ENCODE data around the gene ARVCF.

ARVCF gene

GRCh38 chr22:20064545-20065262, 48.1 kb upstream of the ARVCF start:
- TF ChIP-seq EZH2 (IDR thresholded peaks at IDR 0.05; ENCODE audit: borderline replicate concordance, low read length) (no peak), CTCF (IDR thresholded peaks at IDR 0.05; ENCODE audit: low read length) (no peak)
- Histone ChIP-seq H3K9me3 (ENCODE audit: low read length) (no peaks in the 10 kb centered on the region), H2AFZ (ENCODE audit: low read length) (no peak overlapping the region), H3F3A (ENCODE audit: insufficient read depth, low read length) (no peaks in the 10 kb centered on the region), H3K36me3 (ENCODE audit: insufficient read depth, low read length) (peaks cover 11% of the 10 kb centered on the region; the same call in 1 of the 2 replicates), H3K9ac (ENCODE audit: low read length) (no peak overlapping the region), H3K4me2 (ENCODE audit: low read length) (no peak overlapping the region), H3K9me2 (ENCODE audit: low read depth, low read length) (no peaks in the 10 kb centered on the region), H3K4me1 (ENCODE audit: insufficient read depth, low read length, severe bottlenecking) (no peaks in the 10 kb centered on the region), H3K27me3 (ENCODE audit: insufficient read depth, low read length) (no peaks in the 10 kb centered on the region), H3K79me2 (ENCODE audit: insufficient read depth, low read length) (no peaks in the 10 kb centered on the region), H4K20me1 (ENCODE audit: insufficient read depth, low read length) (no peaks in the 10 kb centered on the region), H3K4me3 (ENCODE audit: low read depth, low read length, poor library complexity, severe bottlenecking) (no peak overlapping the region), H3K27ac (ENCODE audit: low read depth, low read length, poor library complexity, severe bottlenecking) (no peak overlapping the region)

DNA sequence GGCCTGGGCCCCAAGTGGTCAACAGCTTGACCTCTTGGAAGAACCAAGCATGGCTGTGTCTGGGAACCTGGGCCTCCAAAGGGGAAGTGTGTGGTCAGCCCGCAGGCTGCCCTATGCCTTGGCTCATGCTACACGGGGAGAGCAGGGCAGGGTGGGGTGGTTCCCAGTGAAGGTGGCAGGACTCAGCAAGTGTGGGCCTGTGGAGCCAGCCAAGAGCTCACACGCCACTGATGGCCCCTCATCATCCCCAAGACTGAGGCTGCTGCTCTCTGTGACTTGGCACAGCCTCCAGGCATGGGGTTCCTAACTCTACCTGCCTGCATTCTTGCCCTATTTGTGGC, 47.5 kb upstream of the ARVCF start:
- no peak overlapping the region for H3K9ac ChIP-seq (ENCODE audit: low read length)
- H3K27ac ChIP-seq (ENCODE audit: low read depth, low read length, poor library complexity, severe bottlenecking) = no peak overlapping the region

GRCh38 chr22:20063271-20064139, 46.9 kb upstream of the ARVCF start:
- Histone ChIP-seq H3K4me1 (ENCODE audit: insufficient read depth, low read length, severe bottlenecking) (no peaks in the 10 kb centered on the region), H3K9ac (ENCODE audit: low read length) (no peak overlapping the region)

More for the DNA sequence above, 47.5 kb upstream of the ARVCF start:
- H2AFZ ChIP-seq (ENCODE audit: low read length) = no peak overlapping the region
- H3K9me3 ChIP-seq (ENCODE audit: low read length) = no peaks in the 10 kb centered on the region
- no peaks in the 10 kb centered on the region for H3F3A ChIP-seq (ENCODE audit: insufficient read depth, low read length)
- H3K4me3 ChIP-seq (ENCODE audit: low read depth, low read length, poor library complexity, severe bottlenecking) = no peak overlapping the region
- no peak overlapping the region for H3K4me2 ChIP-seq (ENCODE audit: low read length)
- peaks cover 11% of the 10 kb centered on the region; the same call in 1 of the 2 replicates for H3K36me3 ChIP-seq (ENCODE audit: insufficient read depth, low read length)
- H3K4me1 ChIP-seq (ENCODE audit: insufficient read depth, low read length, severe bottlenecking) = no peaks in the 10 kb centered on the region
- H3K27me3 ChIP-seq (ENCODE audit: insufficient read depth, low read length) = no peaks in the 10 kb centered on the region
- H4K20me1 ChIP-seq (ENCODE audit: insufficient read depth, low read length) = no peaks in the 10 kb centered on the region
- TF ChIP-seq EZH2 (IDR thresholded peaks at IDR 0.05; ENCODE audit: borderline replicate concordance, low read length) (no peak), CTCF (IDR thresholded peaks at IDR 0.05; ENCODE audit: low read length) (no peak)
- H3K79me2 ChIP-seq (ENCODE audit: insufficient read depth, low read length) = no peaks in the 10 kb centered on the region
- H3K9me2 ChIP-seq (ENCODE audit: low read depth, low read length) = no peaks in the 10 kb centered on the region

More at GRCh38 chr22:20063271-20064139, 46.9 kb upstream of the ARVCF start:
- no peaks in the 10 kb centered on the region for H3K27me3 ChIP-seq (ENCODE audit: insufficient read depth, low read length)
- no peaks in the 10 kb centered on the region for H3F3A ChIP-seq (ENCODE audit: insufficient read depth, low read length)
- TF ChIP-seq EZH2 (IDR thresholded peaks at IDR 0.05; ENCODE audit: borderline replicate concordance, low read length) (no peak), CTCF (IDR thresholded peaks at IDR 0.05; ENCODE audit: low read length) (no peak)
- H3K27ac ChIP-seq (ENCODE audit: low read depth, low read length, poor library complexity, severe bottlenecking) = no peak overlapping the region
- H2AFZ ChIP-seq (ENCODE audit: low read length) = no peak overlapping the region
- no peak overlapping the region for H3K4me3 ChIP-seq (ENCODE audit: low read depth, low read length, poor library complexity, severe bottlenecking)
- no peaks in the 10 kb centered on the region for H3K9me3 ChIP-seq (ENCODE audit: low read length)
- no peaks in the 10 kb centered on the region for H4K20me1 ChIP-seq (ENCODE audit: insufficient read depth, low read length)
- no peak overlapping the region for H3K4me2 ChIP-seq (ENCODE audit: low read length)
- no peaks in the 10 kb centered on the region for H3K9me2 ChIP-seq (ENCODE audit: low read depth, low read length)
- peaks cover 11% of the 10 kb centered on the region; the same call in 1 of the 2 replicates for H3K36me3 ChIP-seq (ENCODE audit: insufficient read depth, low read length)
- H3K79me2 ChIP-seq (ENCODE audit: insufficient read depth, low read length) = no peaks in the 10 kb centered on the region

Data from OCI-LY1 (cell line).